Vagina (tissue), 2 donors: Measurements from ENCODE around the gene PPP2R2B.

ENCODE experiments used
- POLR2A ChIP-seq, 2 donors: fragments of 450-650 bp; IDR thresholded peaks; one replicate each; pipeline ENCODE4 v1.6.1; 2017; ENCODE audit warnings: antibody characterized with exemption in 2 of 2, mild to moderate bottlenecking in 2 of 2, moderate library complexity in 2 of 2
- POLR2AphosphoS5 ChIP-seq, 2 donors: sonication (generic); formaldehyde crosslinking; IDR thresholded peaks; one replicate each; pipeline ENCODE4 v1.9.0; 2017; ENCODE audit warnings: antibody characterized with exemption in 2 of 2, mild to moderate bottlenecking in 2 of 2, low read depth in 1 of 2; ENCODE audit not compliant: insufficient read depth in 1 of 2
- TF ChIP-seq, protein P1 (sequence below), 3 experiments: fragments of 450-650 bp in 2 of 3; fragments of 200-600 bp in 1 of 3; sonication (generic) in 1 of 3; IDR thresholded peaks; one replicate each; pipeline ENCODE4 v1.5.1; 2017 to 2019; ENCODE audit warnings: antibody characterized with exemption in 3 of 3, mild to moderate bottlenecking in 2 of 3, moderate library complexity in 2 of 3

DNA sequence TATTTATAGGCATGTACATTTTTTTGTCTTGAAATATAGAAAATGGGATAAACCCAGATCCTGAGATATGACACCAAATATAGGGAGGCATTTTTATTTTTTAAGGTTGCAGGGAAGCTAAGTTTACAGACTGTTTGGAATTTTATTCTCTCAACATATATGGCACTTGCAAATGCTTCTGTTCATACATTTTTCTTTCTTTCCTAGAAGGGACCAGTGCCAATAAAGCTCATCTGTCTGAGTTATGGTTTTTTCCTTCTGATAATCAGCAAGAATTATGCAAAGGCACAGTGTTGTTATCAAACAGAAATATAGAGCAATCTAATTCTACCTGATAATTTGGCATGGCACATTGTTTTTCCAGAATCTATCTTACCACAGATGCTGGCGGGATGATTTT, 205.7 kb downstream of the PPP2R2B start:
- TF ChIP-seq POLR2AphosphoS5 (IDR thresholded peaks at IDR 0.05; ENCODE audit: insufficient read depth in 1 of 2, low read depth in 1 of 2) = no peak
- TF ChIP-seq, protein P1, sequence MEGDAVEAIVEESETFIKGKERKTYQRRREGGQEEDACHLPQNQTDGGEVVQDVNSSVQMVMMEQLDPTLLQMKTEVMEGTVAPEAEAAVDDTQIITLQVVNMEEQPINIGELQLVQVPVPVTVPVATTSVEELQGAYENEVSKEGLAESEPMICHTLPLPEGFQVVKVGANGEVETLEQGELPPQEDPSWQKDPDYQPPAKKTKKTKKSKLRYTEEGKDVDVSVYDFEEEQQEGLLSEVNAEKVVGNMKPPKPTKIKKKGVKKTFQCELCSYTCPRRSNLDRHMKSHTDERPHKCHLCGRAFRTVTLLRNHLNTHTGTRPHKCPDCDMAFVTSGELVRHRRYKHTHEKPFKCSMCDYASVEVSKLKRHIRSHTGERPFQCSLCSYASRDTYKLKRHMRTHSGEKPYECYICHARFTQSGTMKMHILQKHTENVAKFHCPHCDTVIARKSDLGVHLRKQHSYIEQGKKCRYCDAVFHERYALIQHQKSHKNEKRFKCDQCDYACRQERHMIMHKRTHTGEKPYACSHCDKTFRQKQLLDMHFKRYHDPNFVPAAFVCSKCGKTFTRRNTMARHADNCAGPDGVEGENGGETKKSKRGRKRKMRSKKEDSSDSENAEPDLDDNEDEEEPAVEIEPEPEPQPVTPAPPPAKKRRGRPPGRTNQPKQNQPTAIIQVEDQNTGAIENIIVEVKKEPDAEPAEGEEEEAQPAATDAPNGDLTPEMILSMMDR (IDR thresholded peaks at IDR 0.05) = no peak
- no peak for TF ChIP-seq POLR2A (IDR thresholded peaks at IDR 0.05)
